Ishikawa (cell line): Measurements from ENCODE around the gene MRPL19.

Experiments used
- CEBPB ChIP-seq: IDR thresholded peaks from 2 replicates; pipeline ENCODE4 v1.6.1; 2012
- CREB1 ChIP-seq: IDR thresholded peaks from 2 replicates; pipeline ENCODE4 v1.6.1; 2012; ENCODE audit warnings: low read depth
- EGR1 ChIP-seq: IDR thresholded peaks from 2 replicates; pipeline ENCODE4 v1.6.1; 2012
- EP300 ChIP-seq: IDR thresholded peaks from 2 replicates; pipeline ENCODE4 v1.6.1; 2012; ENCODE audit warnings: borderline replicate concordance
- FOXM1 ChIP-seq: IDR thresholded peaks from 2 replicates; pipeline ENCODE4 v1.6.1; 2012; ENCODE audit warnings: low read depth, borderline replicate concordance
- NFIC ChIP-seq: IDR thresholded peaks from 2 replicates; pipeline ENCODE4 v1.6.1; 2012
- RAD21 ChIP-seq: IDR thresholded peaks from 2 replicates; pipeline ENCODE4 v1.6.1; 2012; ENCODE audit warnings: low read depth
- TAF1 ChIP-seq: IDR thresholded peaks from 2 replicates; pipeline ENCODE4 v1.6.1; 2012; ENCODE audit warnings: low read depth, mild to moderate bottlenecking
- TCF12 ChIP-seq: IDR thresholded peaks from 2 replicates; pipeline ENCODE4 v1.6.1; 2012; ENCODE audit warnings: low read depth
- TEAD4 ChIP-seq: IDR thresholded peaks from 2 replicates; pipeline ENCODE4 v1.6.1; 2012
- YY1 ChIP-seq: IDR thresholded peaks from 2 replicates; pipeline ENCODE4 v1.6.1; 2012; ENCODE audit warnings: low read depth
- ZBTB7A ChIP-seq: IDR thresholded peaks from 2 replicates; pipeline ENCODE4 v1.6.1; 2012; ENCODE audit warnings: low read depth
- TF ChIP-seq, protein P1 (sequence below): IDR thresholded peaks from 2 replicates; pipeline ENCODE4 v1.6.1; 2012
- TF ChIP-seq, protein P2 (sequence below): IDR thresholded peaks from 2 replicates; pipeline ENCODE4 v1.6.1; 2012; ENCODE audit warnings: low read depth, mild to moderate bottlenecking
- TF ChIP-seq, protein P3 (sequence below): IDR thresholded peaks from 2 replicates; pipeline ENCODE4 v1.6.1; 2012

The MRPL19 gene

DNA sequence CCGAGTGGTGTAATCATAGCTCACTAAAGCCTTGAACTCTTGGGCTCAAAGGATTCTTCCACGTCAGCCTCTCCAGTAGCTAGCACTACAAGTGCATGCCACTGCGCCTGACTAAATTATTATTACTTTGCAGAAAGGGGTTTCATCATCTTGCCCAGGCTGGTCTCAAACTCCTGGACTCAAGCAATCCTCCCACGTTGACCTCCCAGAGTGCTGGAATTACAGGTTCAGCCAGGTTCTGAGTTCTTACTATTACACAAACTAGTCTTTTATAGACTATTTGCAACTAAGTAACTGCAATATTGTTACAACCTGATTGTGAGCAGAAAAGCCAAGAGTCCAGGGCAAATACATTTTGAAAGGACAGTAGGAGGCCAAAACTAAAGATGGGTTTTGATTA, 35.9 kb upstream of the MRPL19 start:
- TF ChIP-seq ZBTB7A (no peak), RAD21 (no peak), EP300 (no peak), FOXM1 (no peak), CREB1 (no peak), EGR1 (no peak)
- TF ChIP-seq, protein P1, sequence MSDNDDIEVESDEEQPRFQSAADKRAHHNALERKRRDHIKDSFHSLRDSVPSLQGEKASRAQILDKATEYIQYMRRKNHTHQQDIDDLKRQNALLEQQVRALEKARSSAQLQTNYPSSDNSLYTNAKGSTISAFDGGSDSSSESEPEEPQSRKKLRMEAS: no peak

DNA sequence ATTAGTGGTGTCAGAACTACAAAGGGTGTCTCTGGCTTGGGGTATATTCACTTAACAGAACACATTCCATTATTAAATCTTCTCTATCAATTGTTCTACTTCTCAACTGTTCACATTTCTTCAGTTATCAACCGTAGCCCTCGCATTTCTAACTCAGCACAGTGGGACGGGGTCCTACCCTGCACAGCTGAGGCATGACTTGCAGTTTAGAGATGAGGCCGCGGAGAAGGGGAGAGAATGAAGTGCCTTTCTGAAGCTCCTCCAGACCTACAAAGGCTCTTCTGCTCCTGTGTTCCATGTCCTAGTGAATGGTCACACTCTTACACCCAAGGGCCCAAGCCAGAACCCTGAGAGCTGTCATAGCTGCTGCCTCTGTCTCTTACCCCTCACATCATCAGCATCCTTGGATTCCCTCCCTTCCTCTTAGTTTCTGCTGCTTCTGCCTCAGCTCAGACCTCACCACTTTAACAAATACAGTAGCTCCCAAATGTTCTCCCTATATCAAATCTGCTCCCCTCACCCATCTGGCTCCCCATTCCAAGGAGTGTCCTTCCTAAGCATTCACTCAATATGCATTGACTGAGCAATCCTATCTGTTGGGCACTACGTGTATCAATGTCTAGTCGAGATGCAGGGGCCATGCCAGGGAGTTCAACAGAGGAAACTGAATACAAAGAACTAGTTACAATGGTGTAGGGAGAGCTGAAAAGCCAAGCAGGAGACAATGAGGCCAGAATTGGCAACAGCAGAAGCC, 34.3 kb upstream of the MRPL19 start:
- TF ChIP-seq, protein P2, sequence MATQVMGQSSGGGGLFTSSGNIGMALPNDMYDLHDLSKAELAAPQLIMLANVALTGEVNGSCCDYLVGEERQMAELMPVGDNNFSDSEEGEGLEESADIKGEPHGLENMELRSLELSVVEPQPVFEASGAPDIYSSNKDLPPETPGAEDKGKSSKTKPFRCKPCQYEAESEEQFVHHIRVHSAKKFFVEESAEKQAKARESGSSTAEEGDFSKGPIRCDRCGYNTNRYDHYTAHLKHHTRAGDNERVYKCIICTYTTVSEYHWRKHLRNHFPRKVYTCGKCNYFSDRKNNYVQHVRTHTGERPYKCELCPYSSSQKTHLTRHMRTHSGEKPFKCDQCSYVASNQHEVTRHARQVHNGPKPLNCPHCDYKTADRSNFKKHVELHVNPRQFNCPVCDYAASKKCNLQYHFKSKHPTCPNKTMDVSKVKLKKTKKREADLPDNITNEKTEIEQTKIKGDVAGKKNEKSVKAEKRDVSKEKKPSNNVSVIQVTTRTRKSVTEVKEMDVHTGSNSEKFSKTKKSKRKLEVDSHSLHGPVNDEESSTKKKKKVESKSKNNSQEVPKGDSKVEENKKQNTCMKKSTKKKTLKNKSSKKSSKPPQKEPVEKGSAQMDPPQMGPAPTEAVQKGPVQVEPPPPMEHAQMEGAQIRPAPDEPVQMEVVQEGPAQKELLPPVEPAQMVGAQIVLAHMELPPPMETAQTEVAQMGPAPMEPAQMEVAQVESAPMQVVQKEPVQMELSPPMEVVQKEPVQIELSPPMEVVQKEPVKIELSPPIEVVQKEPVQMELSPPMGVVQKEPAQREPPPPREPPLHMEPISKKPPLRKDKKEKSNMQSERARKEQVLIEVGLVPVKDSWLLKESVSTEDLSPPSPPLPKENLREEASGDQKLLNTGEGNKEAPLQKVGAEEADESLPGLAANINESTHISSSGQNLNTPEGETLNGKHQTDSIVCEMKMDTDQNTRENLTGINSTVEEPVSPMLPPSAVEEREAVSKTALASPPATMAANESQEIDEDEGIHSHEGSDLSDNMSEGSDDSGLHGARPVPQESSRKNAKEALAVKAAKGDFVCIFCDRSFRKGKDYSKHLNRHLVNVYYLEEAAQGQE: no peak
- TF ChIP-seq, protein P1: no peak
- TF ChIP-seq EGR1 (no peak), CEBPB (no peak), EP300 (no peak), TEAD4 (no peak), ZBTB7A (no peak), RAD21 (no peak), YY1 (no peak), TCF12 (no peak), TAF1 (no peak), CREB1 (no peak), FOXM1 (no peak), NFIC (no peak)
- TF ChIP-seq, protein P3, sequence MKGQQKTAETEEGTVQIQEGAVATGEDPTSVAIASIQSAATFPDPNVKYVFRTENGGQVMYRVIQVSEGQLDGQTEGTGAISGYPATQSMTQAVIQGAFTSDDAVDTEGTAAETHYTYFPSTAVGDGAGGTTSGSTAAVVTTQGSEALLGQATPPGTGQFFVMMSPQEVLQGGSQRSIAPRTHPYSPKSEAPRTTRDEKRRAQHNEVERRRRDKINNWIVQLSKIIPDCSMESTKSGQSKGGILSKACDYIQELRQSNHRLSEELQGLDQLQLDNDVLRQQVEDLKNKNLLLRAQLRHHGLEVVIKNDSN: no peak

DNA sequence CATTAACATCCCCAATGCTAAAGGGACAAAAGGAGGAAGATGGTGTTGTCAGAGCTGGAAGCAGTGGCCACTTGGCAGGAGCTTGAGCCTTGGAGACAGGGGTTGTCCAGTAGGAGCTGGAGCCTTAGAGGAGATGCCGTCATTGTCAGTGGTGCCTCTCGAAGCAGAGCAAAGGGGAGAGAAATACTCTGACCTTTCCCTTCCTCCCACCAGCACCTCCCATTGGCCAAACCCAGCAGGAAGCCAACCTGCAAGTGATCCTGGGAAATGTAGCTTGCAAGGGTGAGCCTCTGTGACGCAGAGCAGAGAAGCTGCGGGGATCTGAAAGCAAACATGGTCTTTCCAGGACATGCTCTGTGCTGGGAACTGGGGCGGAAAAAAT, 33.7 kb upstream of the MRPL19 start:
- TF ChIP-seq TEAD4: no peak
- TF ChIP-seq RAD21: no peak
- TF ChIP-seq EP300: no peak

DNA sequence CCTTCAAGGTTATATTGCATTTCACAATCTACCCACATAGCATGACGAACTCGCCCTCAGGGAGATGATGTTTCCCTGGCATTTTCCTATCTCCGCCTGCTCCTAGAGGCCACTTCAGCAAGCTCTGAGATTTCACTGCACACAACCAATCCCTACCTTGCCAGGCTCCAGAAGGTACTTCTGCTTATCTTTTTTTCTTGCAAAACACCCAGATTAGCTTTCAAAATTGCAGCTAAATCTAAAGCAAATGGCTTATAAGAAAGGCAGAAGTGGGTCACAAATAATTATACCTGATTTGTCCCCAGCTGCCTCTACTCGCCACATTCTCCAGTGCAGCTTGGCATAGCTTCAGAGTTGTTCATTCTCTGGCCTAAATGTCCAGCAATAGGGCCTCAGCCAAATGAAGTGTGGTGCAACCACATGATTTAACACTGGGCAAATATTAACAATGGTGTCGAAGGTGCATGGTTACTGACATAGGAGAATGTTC, 32.4 kb upstream of the MRPL19 start:
- TF ChIP-seq YY1: no peak
- TF ChIP-seq EP300: no peak
- no peak for TF ChIP-seq ZBTB7A
- TF ChIP-seq, protein P2: no peak
- TF ChIP-seq CEBPB: no peak
- no peak for TF ChIP-seq NFIC
- TF ChIP-seq EGR1: no peak
- TF ChIP-seq TCF12: no peak

DNA sequence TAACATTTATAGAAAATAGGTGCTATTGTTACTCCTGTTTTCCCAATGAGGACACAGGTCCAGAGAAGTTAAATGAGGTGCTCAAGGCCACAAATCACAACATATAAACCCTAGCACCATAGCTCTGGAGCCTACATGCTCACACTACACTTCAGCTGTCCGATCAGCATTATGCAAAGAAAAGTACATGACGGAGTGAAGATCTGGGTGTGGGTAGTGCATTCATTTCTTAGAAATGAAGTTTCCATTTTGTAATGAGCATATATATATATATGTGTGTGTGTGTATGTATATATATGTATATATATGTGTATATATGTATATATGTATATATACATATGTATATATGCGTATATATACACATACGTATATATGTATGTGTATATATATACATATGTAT, 30.2 kb upstream of the MRPL19 start:
- TF ChIP-seq NFIC: no peak
- TF ChIP-seq CREB1: no peak
- no peak for TF ChIP-seq CEBPB

DNA sequence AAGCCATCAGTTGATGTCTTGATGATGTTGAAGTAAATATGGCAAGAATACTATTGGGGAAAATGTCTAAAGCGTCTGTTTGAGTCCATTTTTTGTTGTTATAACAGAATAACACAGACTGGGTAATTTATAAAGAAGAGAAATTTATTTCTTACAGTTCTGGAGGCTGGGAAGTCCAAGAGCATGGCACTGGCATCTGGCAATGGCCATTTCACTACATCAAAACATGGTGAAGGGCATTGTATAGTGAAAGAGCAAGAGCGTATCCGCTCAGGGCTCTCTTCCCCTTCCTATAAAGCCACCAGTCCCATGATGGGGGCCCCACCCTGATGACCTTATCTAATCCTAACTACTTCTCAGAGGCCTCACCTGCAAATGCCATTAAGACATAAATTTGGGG, 29.6 kb upstream of the MRPL19 start:
- no peak for TF ChIP-seq RAD21
- no peak for TF ChIP-seq CREB1
- no peak for TF ChIP-seq TCF12
- TF ChIP-seq TAF1: no peak
- TF ChIP-seq, protein P1: no peak
- TF ChIP-seq CEBPB: no peak
- no peak for TF ChIP-seq FOXM1
- TF ChIP-seq NFIC: no peak
- no peak for TF ChIP-seq EGR1
- no peak for TF ChIP-seq EP300
- TF ChIP-seq, protein P3: no peak
- no peak for TF ChIP-seq YY1
